Activated T-cell treated with anti-CD3 and anti-CD28 coated beads for 48 hours (primary cell): Measurements from ENCODE around the gene CAGE1.
"Not testable (repeated sequence)": the region's sequence is repeated elsewhere in the genome, so short reads cannot be mapped to it uniquely, and the experiment has no call there.

Experiments
- DNase-seq: peaks from one replicate; pipeline ENCODE4 v3.0.0-alpha.2; 2020; ENCODE audit warnings: low read depth

CAGE1 gene

DNA sequence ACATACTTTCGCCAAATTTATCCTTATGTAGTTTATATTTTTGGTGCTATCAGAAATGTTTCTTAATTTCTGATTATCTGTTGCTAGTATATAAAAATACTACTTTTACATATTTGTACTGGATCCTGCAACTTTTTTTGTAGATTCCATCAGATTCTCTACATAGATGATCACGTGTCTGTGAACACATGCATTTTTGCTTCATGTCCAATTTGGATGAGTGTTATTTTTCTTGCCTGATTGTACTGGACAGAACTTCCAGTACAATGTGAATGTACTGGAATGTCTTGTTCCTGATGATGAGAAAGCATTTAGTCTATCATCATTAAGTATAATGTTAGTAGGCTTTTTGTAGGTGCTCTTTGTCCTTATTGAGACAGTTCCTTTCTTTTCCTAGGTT lies 51.5 kb downstream of the CAGE1 start:
- no peak for DNase-seq

DNA sequence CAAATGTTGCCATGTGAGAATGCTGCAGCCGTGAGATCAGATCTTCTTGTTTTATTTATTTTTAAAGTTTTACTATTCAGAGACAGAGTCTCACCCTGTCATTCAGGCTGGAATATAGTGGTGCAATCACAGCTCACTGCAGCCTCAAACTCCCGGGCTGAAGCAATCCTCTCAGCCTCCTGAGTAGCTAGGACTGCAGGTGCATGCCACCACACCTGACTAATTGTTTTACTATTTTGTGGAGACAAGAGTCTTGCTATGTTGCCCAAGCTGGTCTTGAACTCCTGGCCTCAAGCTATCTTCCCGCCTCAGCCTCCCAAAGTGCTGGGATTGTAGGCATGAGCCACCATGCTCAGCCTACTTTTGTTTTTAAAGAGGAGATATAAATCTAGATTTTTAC lies 54.0 kb downstream of the CAGE1 start:
- no peak for DNase-seq

DNA sequence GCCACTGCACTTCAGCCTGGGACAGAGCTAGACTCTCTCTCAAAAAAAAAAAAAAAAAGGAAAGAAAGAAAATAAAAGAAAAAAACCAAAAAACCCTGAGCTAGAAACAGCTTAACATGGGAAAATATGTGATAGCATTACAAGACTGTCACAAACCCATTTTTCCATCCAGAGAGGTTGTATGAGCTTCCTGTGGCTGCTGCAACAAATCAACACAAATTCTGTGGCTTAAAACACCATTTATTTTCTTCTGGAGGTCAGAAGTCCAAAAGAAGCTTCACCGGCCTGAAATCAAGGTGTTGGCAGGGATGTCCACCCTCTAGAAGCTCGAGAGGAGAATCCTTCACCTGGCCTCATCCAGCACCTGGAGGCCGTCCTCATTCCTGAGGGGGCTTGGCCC lies 54.9 kb downstream of the CAGE1 start:
- DNase-seq, result no peak

DNA sequence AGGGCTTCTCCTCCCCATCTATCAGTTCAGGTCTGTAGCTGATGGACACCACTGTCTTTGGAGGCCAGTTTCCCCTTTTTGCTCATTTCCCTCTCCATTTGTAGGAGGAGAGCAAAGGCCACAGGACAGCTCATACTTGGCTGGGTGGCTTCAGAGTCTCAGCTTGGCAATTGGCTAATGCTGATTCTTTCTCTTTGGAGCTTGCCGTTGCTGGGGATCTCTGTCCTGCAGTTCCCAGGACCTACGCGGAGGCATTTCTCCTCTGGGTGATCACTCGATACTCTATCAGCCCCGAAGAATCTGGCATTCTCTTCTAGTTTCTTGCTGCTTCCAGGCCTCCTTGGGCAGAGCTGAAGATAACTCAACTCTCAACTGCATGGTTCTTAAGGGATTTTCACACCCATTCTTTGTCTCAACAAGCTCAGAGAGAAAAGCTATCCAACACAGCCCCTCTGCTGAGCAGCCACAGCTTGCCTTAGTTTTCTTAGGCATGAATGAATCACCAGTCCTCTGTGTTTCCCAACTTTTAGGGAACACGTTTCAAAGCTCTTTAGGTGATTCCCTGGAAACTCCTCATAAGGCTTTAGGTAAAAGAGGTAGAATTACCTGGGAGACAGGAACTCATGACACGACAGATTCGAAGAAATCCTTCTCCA lies 57.3 kb downstream of the CAGE1 start:
- no peak for DNase-seq

DNA sequence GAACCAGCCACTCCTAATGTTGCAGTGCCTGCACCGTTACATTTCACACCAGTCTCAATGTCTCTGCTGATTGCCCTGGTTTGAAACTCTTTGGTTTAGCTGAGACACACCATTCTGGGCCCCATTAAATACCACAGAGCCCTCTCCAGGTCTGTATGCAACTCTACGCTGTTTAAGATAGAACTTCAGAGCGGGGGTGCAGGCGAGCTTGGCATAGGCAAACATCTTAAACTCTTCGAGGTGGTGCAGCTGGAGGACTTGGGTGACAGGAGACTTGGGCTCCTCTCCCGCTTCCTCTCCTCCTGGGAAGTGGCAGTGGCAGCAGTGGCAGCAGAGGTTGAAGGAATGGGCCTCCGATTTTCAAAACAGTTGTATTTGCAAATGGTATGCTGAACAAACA lies 58.1 kb downstream of the CAGE1 start:
- DNase-seq, result no peak

DNA sequence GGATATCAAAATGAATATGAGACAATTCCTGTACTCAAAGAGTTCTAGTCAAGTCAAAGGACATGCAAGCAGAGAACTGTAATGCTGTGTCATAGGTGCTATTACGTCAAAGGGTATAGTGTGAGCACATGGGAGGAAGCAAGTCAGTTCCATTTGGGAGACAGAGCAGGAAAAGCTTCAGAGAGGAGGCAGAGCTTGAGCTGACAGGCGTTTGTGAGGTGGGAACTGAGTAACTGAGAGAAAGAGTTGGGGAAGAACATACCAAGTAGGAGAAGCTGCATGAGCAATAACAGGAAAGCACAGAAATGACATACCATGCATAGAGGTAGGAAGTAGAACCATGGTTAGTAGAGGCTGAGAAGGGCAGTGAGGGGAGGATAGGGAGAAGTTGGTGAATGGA lies 61.3 kb downstream of the CAGE1 start:
- no peak for DNase-seq

DNA sequence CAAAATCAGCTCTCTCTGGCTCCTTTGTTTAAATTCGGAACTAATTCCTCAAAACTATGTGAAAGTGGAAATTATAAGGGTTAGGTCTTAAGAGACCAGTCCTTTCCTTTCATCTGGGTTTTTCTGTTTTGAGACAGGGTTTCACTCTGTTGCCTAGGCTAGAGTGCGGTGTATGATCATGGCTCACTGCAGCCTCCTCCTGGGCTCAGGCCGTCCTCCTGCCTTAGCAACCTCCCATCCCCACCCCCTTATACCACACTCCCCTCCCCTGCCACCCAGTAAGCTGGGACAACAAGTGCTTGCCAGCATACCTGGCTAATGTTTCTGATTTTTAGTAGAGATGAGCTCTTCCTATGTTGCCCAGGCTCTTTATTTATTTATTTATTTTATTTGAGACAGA lies 63.8 kb downstream of the CAGE1 start:
- no peak for DNase-seq

DNA sequence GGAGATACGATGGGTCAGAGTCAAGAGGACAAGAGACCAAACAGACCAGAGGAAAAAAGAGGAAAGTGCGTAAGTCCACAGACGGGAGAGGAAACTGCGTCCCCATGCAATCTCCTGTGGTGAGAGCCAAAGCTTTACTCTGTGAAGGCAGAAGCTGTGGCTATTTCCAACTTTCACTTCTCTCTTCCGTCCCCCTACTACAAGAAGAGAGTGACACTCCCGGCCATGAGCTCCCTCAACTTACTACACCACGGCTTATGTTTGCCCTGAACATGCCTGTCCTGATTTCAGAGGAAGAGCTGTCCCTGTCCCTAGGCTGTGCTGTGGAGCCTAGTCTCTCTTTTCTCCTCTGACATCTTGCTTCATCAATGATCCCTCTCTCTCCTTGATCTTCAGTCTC lies 65.0 kb downstream of the CAGE1 start:
- no peak for DNase-seq

DNA sequence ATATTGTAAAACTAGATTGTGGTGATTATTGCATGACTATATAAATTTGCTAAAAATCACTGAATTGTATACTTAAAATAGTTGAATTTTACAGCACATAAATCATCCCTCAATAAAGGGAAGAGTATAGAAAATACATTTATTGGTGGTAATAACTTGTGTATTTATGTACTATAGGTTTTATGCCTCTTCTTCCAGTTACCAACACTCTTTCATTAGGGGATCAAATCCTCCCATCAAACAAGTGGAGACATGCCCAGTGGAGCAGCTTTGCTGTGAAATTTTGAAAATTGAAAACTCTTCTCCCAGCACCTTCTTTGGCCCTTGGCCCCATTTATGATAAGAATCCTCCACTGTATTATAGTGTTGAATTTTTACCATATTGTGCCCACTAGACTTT lies 66.5 kb downstream of the CAGE1 start:
- DNase-seq, result no peak

DNA sequence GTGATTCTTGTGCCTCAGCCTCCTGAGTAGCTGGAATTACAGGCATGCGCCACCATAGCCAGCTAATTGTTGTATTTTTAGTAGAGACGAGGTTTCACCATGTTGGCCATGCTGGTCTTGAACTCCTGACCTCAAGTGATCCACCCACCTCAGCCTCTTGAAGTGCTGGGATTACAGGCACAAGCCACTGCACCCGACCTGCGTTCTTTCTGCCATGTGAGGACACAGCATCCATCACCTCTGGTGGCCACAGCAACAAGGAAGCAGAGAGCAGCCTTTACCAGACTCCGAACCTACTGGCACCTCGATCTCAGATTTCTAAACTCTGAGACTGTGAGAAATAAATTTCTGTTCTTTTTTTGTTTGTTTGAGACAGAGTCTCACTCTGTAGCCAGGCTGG lies 67.7 kb downstream of the CAGE1 start:
- DNase-seq, result not testable (repeated sequence)

DNA sequence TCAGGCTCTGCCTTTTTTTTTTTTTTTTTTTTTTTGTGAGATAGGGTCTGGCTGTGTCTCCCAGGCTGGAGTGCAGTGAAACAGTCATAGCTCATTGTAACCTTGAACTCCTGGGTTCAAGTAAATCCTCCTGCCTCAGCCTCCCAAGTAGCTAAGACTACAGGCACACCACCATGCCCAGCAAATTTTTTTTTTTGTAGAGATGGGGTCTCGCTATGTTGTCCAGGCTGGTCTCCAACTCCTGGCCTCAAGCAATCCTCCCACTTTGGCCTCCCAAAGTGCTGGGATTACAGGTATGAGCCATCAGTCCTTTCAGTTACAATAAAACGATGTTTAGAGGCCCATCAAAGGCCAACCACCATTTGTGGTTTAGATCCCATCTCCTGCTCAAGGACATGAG lies 70.1 kb downstream of the CAGE1 start:
- DNase-seq, result not testable (repeated sequence)

DNA sequence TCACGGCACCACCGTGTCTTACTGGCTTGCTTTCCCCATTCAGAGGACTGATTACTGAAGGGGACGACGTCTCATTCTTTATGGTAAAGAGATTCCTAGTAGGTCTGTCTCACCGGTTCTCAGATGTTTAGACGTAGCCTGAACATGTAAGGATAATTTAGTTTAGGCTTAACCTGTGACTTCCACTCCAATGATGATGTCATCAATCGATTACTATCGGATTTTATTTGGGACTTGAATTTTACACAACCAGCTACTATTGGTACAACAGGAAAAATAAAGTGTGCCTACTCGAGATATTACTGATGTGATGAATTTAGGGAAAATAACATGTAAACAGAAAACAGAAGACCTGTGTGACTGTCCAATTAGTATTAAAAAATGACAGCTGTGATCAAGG lies 72.0 kb downstream of the CAGE1 start:
- DNase-seq, result no peak

DNA sequence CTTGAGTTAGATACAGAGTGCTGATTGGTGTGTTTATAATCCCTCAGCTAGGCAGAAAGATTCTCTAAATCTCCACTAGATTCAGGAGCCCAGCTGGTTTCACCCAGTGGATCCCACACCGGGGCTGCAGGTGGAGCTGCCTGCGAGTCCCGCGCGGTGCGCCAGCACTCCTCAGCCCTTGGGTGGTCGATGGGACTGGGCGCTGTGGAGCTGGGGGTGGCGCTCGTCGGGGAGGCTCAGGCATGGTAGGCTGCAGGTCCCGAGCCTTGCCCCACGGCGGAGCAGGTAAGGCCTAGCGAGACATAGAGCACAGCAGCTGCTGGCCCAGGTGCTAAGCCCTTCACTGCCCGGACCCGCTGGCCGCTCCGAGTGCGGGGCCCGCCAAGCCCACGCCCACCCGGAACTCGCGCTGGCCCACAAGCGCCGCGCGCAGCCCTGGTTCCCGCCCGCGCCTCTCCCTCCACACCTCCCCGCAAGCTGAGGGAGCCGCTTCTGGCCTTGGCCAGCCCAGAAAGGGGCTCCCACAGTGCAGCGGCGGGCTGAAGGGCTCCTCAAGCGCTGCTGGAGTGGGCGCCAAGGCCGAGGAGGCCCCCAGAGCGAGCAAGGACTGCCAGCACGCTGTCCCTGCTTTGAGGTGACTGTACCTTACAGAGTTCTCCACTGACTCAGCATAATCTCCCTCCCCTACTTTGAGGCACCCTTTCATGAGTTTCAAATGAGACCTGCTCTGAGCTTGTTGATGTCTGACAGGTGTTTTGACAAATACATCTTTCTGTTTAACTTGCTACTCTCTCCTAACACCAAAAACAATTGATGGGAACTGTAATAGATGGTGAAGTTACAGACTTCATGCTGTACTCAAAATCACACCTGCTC lies 72.6 kb downstream of the CAGE1 start:
- DNase-seq, result no peak

DNA sequence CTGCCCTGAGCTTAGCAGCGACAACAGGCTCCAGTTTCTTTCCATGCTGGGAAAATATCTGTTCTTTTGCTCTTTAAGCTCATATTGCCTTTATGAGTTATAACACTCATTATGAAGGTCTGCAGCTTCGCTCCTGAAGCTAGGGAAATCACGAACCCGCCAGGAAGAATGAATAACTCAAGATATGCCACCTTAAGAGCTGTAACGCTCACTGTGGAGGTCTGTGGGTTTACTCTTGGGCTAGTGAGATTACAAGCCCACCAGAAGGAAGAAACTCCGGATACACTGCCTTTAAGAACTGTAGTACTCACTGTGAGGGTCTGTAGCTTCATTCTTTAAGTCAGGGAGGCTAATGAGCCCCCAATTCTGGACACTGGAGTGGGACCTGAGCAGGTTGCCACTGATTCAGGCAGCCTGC lies 73.6 kb downstream of the CAGE1 start:
- no peak for DNase-seq

DNA sequence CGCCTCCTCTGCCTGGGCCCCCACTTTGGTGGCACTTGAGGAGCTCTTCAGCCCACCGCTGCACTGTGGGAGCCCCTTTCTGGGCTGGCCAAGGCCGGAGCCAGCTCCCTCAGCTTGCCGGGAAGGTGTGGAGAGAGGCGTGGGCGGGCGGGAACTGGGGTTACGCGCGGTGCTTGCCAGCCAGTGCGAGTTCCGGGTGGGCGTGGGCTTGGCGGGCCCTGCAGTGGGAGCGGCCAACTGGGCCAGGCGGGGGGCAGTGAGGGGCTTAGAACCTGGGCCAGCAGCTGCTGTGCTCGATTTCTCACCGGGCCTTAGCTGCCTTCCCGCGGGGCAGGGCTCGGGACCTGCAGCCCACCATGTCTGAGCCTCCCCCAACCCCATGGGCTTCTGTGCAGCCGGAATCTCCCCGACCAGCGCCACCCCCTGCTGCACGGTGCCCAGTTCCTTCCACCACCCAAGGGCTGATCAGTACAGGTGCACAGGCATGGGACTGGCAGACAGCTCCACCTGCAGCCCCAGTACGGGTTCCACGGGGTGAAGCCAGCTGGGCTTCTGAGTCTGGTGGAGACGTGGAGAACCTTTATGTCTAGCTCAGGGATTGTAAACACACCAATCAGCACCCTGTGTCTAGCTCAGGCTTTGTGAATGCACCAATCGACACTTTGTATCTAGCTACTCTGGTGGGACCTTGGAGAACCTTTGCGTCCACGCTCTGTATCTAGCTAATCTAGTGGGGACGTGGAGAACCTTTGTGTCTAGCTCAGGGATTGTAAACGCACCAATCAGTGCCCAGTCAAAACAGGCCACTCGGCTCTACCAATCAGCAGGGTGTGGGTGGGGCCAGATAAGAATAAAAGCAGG lies 74.2 kb downstream of the CAGE1 start:
- DNase-seq, result not testable (repeated sequence)

DNA sequence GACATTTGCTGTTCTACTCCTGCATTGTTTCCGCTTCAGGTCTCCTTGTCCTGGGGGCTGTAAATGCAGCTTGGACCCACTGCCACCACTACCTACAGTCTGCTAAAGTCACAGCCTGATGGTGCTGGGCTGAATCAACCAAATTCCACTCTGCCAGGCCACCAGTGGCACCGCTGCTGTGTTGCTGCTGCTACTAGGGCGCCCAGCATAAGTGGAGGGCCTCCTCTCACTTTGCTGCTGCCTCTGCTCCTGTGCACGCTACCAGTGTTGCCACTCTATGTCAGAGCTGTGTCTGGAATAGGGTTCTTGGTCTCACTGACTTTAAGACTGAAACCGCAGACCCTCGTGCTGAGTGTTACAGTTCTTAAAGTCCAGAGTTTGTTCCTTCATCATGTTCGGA lies 75.1 kb downstream of the CAGE1 start:
- DNase-seq, result no peak

DNA sequence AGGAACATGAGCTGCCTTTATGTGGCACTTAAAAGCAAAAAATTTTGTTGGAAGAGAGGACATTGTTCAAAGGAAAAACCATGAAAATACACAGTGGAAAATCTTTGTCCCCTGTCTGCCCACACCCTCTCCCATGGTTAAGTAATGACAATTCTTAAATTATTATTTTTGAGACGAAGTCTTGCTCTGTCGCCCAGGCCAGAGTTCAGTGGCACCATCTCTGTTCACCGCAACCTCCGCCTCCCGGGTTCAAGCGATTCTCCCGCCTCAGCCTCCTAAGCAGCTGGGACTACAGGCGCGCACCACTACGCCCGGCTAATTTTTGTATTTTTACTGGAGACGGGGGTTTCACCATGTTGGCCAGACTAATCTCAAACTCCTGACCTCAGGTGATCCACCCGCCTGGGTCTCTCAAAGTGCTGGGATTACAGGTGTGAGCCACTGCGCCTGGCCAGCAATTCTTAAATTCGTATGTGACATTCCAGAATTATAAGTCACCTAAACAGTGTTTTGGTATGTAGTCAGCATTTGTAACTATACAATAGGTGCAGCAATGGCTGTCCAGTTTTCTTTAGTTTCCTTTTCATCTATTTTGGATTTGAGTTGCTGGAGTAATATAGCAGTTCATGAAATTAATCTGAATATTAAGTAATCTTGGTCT lies 75.9 kb downstream of the CAGE1 start:
- no peak for DNase-seq

DNA sequence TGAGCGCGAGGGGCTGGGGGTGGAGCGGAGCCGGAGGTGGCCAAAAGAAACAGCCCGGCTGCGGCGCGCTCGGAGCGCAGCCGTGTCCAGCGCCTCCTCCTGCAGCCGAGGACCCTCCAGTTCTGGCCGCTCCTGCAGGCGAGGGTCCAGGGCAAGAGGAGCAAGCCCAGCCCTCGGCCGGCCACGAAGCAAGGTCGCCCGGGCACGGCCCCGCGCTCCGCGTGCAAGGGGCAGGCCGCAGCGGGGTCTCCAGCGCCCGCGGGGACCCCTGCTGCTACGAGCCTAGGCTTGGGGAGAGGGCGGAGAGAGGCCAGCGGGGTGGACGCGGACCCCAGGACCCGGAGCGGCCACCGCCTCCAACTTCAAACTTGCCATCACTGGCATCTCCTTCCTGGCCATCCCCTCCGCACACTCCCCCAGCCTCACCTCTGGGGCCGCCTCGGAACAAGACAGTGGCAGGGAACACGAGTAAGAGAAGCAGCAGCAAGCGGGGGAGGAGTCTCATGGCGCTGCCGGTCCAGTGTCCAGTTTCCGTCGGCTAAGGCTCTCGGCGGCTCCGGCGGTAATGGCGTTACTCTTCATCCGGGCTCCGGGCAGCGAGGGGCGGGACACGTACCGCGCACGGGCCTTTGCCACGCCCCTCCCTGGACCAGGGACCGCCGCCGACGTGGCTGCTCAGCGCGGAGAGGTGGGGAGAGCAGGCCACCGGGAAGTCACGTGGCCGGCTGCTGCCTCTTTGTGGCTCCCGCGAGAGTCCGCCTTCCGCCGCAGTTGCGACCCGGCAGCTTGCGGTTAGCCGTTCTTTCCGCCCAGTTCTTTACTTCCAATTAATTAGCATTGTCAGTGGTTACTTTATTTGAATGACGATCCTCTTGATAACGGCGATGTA lies 76.7 kb downstream of the CAGE1 start, which contains the start of gene SSR1:
Gene SSR1, minus strand, starts transcription at position 584 of the 889 bp plus-strand sequence. Its CDS starts 79 bp downstream, at position 505.
- DNase-seq, result peak; percentile 95

DNA sequence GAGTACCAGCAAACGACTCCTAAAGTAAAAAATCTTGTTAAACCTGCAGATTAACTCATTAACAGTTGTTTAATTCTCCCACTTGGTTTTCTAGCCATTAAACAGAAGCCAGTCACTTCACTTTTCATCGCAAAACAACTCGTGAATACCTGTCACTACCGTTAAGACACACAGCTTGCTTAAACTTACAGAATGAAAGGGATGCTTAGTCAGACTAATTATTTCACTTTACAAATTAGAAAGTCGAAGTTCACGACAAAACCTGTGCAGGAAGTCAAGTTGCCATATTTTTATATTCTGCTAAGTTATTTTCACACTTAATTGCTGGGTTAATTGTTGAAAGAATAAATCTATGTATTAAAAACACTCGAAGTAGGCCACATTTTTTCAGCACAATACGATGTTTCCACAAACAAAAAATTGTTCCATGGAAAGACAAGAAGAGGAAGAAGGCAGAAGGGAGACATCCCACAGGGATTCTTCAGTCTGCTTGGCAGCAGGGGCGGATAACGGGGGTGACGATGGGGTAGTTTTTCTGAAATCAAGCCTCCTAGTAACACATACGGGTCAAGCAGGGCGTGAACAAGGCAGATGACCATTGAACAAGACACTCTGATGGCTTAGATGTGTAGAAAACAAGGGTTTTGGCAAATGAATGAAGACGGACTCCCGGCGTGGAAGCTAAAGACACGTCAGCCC lies 77.5 kb downstream of the CAGE1 start:
- no peak for DNase-seq

DNA sequence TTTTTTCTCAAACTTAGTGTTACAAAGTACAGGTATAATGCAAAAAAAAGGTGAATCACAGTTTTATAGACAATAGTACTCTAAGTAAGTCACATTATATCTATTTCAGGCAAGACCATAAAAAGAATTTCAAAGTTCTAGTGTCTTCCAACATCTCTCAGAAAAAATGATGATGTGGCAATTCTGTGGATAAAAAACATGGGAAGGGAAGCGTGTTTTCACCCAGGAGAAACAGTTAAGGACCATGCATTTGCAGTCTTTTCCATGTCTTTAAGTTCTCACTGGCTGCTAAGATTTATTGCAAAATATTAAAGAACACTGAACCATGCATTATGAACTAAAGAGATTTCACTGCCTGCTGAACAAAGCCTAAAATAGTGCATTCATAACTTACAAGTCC lies 78.4 kb downstream of the CAGE1 start:
- no peak for DNase-seq
